ENCODE measurements around the gene CLSTN3.

- TF ChIP-seq CTCF (IDR thresholded peaks at IDR 0.05) (no peak), POLR2A (IDR thresholded peaks at IDR 0.05) (no peak)
Observed at GRCh38 chr12:7112041-7112440, 18.1 kb upstream of the CLSTN3 start.
